ENCODE results near the gene OGDH. TPM values are rescaled to one million over a fixed set of nuclear protein-coding genes. Genes with fewer than 3 reads are reported as not detected.

Gene OGDH
- total RNA-seq, 1 donor from 2014 or later: 62.0 TPM

GRCh38 chr7:44608916-44609648, 2.7 kb downstream of the OGDH start:
- DNase-seq (ENCODE audit: low read depth): no peak
- no peak overlapping the region for H3K4me3 ChIP-seq (ENCODE audit: low read depth, low read length)
- TF ChIP-seq CTCF (conservative IDR thresholded peaks at IDR 0.05; ENCODE audit: low read depth, low read length): no peak

GRCh38 chr7:44609829-44610228, 3.4 kb downstream of the OGDH start:
- no peak for DNase-seq (ENCODE audit: low read depth)
- no peak overlapping the region for H3K4me3 ChIP-seq (ENCODE audit: low read depth, low read length)
- TF ChIP-seq CTCF (conservative IDR thresholded peaks at IDR 0.05; ENCODE audit: low read depth, low read length): no peak

DNA sequence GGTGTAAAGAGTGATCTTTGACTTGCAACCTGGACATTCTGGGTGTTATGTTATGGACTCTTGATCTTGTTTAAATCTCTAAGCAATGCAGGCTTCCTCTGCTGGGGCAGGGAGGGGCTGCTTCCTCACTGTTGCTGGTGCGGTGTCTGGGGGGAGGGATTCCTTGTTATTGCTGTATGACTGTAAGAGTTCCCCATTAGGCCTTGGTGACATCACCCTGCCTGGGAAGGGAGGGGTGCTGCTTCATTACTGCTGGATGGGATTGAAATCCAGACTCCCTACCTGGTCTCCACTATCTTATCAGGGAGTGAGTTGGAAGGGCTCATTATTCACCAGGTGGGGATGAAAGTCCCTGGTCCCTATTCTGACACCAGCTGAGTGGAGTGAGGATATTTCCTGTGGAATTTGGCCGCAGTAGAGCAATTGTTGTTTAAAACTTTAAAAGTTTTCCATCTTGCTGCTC, 8.8 kb downstream of the OGDH start:
- DNase-seq (ENCODE audit: low read depth): no peak
- no peak for TF ChIP-seq CTCF (conservative IDR thresholded peaks at IDR 0.05; ENCODE audit: low read depth, low read length)
- no peak overlapping the region for H3K4me3 ChIP-seq (ENCODE audit: low read depth, low read length)

DNA sequence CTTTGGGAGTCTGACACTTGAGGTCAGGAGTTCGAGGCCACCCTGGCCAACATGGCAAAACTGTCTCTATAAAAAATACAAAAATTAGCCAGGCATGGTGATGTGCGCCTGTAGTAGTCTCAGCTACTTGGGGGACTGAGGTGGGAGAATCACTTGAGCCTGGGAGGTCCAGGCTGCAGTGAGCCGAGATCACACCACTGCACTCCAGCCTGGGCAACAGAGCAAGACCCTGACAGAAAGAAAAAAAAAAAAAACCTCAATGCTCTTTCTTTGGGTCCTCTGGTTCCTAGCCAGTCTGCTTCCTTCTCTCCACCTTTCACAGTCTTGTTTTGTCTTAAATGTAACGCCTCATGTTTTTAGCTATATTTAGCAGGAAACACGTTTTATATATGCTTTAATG, 9.4 kb downstream of the OGDH start:
- no peak for DNase-seq (ENCODE audit: low read depth)

GRCh38 chr7:44616545-44616944, 10.1 kb downstream of the OGDH start:
- no peak for DNase-seq (ENCODE audit: low read depth)
- TF ChIP-seq CTCF (conservative IDR thresholded peaks at IDR 0.05; ENCODE audit: low read depth, low read length): no peak

More for the DNA sequence above, 9.4 kb downstream of the OGDH start:
- H3K4me3 ChIP-seq (ENCODE audit: low read depth, low read length): no peak overlapping the region
- no peak for TF ChIP-seq CTCF (conservative IDR thresholded peaks at IDR 0.05; ENCODE audit: low read depth, low read length)

GRCh38 chr7:44617225-44617890, 10.9 kb downstream of the OGDH start:
- DNase-seq (ENCODE audit: low read depth): no peak
- TF ChIP-seq CTCF (conservative IDR thresholded peaks at IDR 0.05; ENCODE audit: low read depth, low read length): no peak

More at GRCh38 chr7:44616545-44616944, 10.1 kb downstream of the OGDH start:
- no peak overlapping the region for H3K4me3 ChIP-seq (ENCODE audit: low read depth, low read length)

More at GRCh38 chr7:44617225-44617890, 10.9 kb downstream of the OGDH start:
- H3K4me3 ChIP-seq (ENCODE audit: low read depth, low read length): no peak overlapping the region

Data from epithelial cell of proximal tubule (primary cell).